ENCODE data around the gene SLC41A2. TPM values are rescaled to one million over a fixed set of nuclear protein-coding genes. Genes with fewer than 3 reads are reported as not detected.
A peak's percentile ranks its signal among the peaks of the same experiment; 100 is the strongest.

SLC41A2 gene
- total and polyA plus RNA-seq, 2 experiments from 2014 or later = 8.9 to 29.6 TPM

DNA sequence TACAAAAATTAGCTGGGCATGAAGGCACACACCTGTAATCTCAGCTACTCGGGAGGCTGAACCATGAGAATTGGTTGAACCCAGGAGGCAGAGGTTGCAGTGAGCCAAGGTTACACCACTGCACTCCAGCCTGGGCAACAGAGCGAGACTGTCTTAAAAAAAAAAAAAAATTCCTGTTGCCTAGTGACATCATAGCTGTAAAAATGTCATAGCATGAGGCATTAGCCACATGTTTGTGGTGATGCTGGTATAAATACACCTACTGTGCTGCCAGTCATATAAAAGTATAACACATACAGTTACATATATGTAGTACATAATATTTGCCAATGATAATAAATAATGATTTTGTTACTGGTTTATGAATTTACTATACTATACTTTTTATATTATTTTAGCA is 22.2 kb downstream of the SLC41A2 start:
- H4K20me1 ChIP-seq (ENCODE audit: insufficient read depth) = no peaks in the 10 kb centered on the region
- in situ Hi-C loops (cut with MboI) = no loop called here
- peaks cover 12% of the 10 kb centered on the region for H3K4me1 ChIP-seq (ENCODE audit: insufficient read depth)
- H3K9me2 ChIP-seq (ENCODE audit: insufficient read depth) = peaks cover 4% of the 10 kb centered on the region; the same call in 1 of the 2 replicates
- no peak for DNase-seq
- no peak overlapping the region for H2AFZ ChIP-seq
- H3K36me3 ChIP-seq (ENCODE audit: low read depth) = no peaks in the 10 kb centered on the region
- no peaks in the 10 kb centered on the region; the same call in 1 of the 2 replicates for H3K79me2 ChIP-seq (ENCODE audit: insufficient read depth)
- 98 to 100% methylated on average over 2 of the region's 2 CpGs for WGBS, 2 experiments (ENCODE audit: low coverage in 1 of 2, low lambda C conversion rate in 2 of 2, missing lambda C conversion rate in 2 of 2)
- TF ChIP-seq EZH2 (IDR thresholded peaks at IDR 0.05; ENCODE audit: insufficient read depth, poor library complexity, severe bottlenecking) (no peak), EZH2phosphoT487 (IDR thresholded peaks at IDR 0.05; ENCODE audit: insufficient read depth, low read depth) (no peak)
- H3K9ac ChIP-seq = no peak overlapping the region
- H3K4me3 ChIP-seq = no peak overlapping the region
- peaks cover 6% of the 10 kb centered on the region; the same call in 1 of the 2 replicates for H3F3A ChIP-seq (ENCODE audit: insufficient read depth)
- H3K9me3 ChIP-seq (ENCODE audit: low read depth) = no peaks in the 10 kb centered on the region
- no peak overlapping the region for H3K4me2 ChIP-seq (ENCODE audit: unreplicated experiment)
- no peak overlapping the region for H3K27ac ChIP-seq
- no peaks in the 10 kb centered on the region for H3K27me3 ChIP-seq (replicated peaks; ENCODE audit: insufficient read depth)

- Histone ChIP-seq H3K27me3 (replicated peaks; ENCODE audit: insufficient read depth) (no peaks in the 10 kb centered on the region), H3K9ac (no peak overlapping the region), H3K9me2 (ENCODE audit: insufficient read depth) (peaks cover 4% of the 10 kb centered on the region; the same call in 1 of the 2 replicates), H3K4me2 (ENCODE audit: unreplicated experiment) (no peak overlapping the region), H3F3A (ENCODE audit: insufficient read depth) (peaks cover 21% of the 10 kb centered on the region; the same call in 1 of the 2 replicates), H3K79me2 (ENCODE audit: insufficient read depth) (no peaks in the 10 kb centered on the region; the same call in 1 of the 2 replicates), H3K4me3 (no peak overlapping the region), H2AFZ (no peak overlapping the region), H3K27ac (no peak overlapping the region), H3K36me3 (ENCODE audit: low read depth) (no peaks in the 10 kb centered on the region), H3K4me1 (ENCODE audit: insufficient read depth) (peaks cover 30% of the 10 kb centered on the region), H3K9me3 (ENCODE audit: low read depth) (no peaks in the 10 kb centered on the region), H4K20me1 (ENCODE audit: insufficient read depth) (no peaks in the 10 kb centered on the region)
- DNase-seq = no peak
- no peak for TF ChIP-seq EZH2phosphoT487 (IDR thresholded peaks at IDR 0.05; ENCODE audit: insufficient read depth, low read depth)
- TF ChIP-seq EZH2 (IDR thresholded peaks at IDR 0.05; ENCODE audit: insufficient read depth, poor library complexity, severe bottlenecking) = no peak
- in situ Hi-C loops (cut with MboI) = no loop called here
- 83 to 84% methylated on average over 3 of the region's 3 CpGs for WGBS, 2 experiments (ENCODE audit: low coverage in 1 of 2, low lambda C conversion rate in 2 of 2, missing lambda C conversion rate in 2 of 2)
Observed at GRCh38 chr12:104933778-104934177, 24.3 kb downstream of the SLC41A2 start.

DNA sequence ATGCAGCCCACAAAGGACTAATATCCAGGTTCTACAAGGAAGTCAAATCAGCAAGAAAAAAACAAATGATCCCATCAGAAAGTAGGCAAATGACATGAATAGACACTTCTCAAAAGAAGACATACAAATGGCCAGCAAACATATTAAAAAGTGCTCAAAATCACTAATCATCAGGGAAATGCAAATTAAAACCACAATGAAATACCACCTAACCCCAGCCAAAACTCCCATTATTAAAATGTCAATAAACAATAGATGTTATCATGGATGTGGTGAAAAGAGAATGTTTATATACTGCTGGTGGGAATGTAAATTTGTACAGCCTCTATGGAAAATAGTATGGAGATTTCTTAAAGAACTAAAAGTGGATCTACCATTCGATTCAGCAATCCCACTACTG is 25.0 kb downstream of the SLC41A2 start:
- H3K9ac ChIP-seq = no peak overlapping the region
- H3K9me2 ChIP-seq (ENCODE audit: insufficient read depth) = peaks cover 4% of the 10 kb centered on the region; the same call in 1 of the 2 replicates
- no peak overlapping the region for H3K4me3 ChIP-seq
- no peak overlapping the region for H3K27ac ChIP-seq
- no peaks in the 10 kb centered on the region for H3K9me3 ChIP-seq (ENCODE audit: low read depth)
- H4K20me1 ChIP-seq (ENCODE audit: insufficient read depth) = no peaks in the 10 kb centered on the region
- H3K4me2 ChIP-seq (ENCODE audit: unreplicated experiment) = no peak overlapping the region
- in situ Hi-C loops (cut with MboI) = no loop called here
- no peaks in the 10 kb centered on the region for H3K36me3 ChIP-seq (ENCODE audit: low read depth)
- H3F3A ChIP-seq (ENCODE audit: insufficient read depth) = peaks cover 24% of the 10 kb centered on the region; the same call in 1 of the 2 replicates
- H3K27me3 ChIP-seq (replicated peaks; ENCODE audit: insufficient read depth) = no peaks in the 10 kb centered on the region
- TF ChIP-seq EZH2 (IDR thresholded peaks at IDR 0.05; ENCODE audit: insufficient read depth, poor library complexity, severe bottlenecking) = no peak
- TF ChIP-seq EZH2phosphoT487 (IDR thresholded peaks at IDR 0.05; ENCODE audit: insufficient read depth, low read depth) = no peak
- H2AFZ ChIP-seq = no peak overlapping the region
- DNase-seq = no peak
- WGBS, 2 experiments (ENCODE audit: low coverage in 1 of 2, low lambda C conversion rate in 2 of 2, missing lambda C conversion rate in 2 of 2) = 95 to 100% methylated on average over 1 of the region's 1 CpG
- H3K4me1 ChIP-seq (ENCODE audit: insufficient read depth) = peaks cover 30% of the 10 kb centered on the region
- H3K79me2 ChIP-seq (ENCODE audit: insufficient read depth) = no peaks in the 10 kb centered on the region; the same call in 1 of the 2 replicates

DNA sequence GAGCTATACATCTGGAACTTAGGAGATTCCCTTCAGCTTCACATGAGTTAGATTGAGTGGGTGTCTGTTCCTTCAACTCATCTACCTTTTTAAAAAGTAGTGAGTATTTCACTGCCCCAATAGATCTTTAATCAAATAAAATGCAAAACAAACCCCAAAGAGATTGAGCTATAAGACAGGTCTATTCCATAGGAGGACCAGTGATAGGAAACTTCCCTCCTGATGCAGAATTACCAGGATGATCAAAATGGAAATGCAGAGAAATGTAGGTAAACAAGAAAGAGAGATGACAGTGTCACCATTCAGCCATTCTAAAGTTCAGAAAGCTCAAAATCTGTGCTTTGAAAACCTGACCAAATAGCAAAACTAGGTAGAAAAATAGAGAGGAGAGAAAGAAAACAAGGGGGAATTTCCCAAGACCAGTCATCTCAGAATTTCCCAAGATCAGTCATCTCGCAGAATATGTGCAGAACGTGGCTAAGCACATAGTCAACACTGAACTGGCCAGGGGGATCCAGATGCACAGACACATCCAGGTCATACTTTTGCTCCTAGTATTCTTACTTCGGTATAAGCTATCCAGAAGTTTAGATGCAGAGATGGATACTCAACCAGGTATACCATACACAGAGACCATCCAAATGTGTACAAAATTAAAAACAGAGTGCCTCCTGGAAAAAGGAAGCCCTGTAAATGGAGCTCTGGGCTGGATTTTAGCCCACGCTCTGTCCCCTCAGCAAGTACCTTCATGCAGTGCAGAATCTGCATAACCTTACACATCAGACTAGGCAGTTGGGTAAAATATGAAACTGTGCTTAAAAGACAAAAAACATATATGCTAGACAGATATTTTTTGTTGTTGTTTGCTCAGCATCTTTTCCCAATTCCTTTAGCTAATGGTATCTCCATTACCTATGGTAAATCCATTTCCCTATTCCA is 27.4 kb downstream of the SLC41A2 start:
- Histone ChIP-seq H2AFZ (no peak overlapping the region), H3K27ac (peak overlapping the region; percentile 35), H3K4me2 (ENCODE audit: unreplicated experiment) (peak overlapping the region; percentile 64)

More for the DNA sequence above, 27.4 kb downstream of the SLC41A2 start:
- TF ChIP-seq EZH2 (IDR thresholded peaks at IDR 0.05; ENCODE audit: insufficient read depth, poor library complexity, severe bottlenecking) (no peak), EZH2phosphoT487 (IDR thresholded peaks at IDR 0.05; ENCODE audit: insufficient read depth, low read depth) (no peak)
- no peaks in the 10 kb centered on the region for H3K36me3 ChIP-seq (ENCODE audit: low read depth)
- in situ Hi-C loops (cut with MboI) = no loop called here
- peaks cover 35% of the 10 kb centered on the region for H3K4me1 ChIP-seq (ENCODE audit: insufficient read depth)
- 49 to 53% methylated on average over 4 of the region's 4 CpGs for WGBS, 2 experiments (ENCODE audit: low coverage in 1 of 2, low lambda C conversion rate in 2 of 2, missing lambda C conversion rate in 2 of 2)
- no peak overlapping the region for H3K9ac ChIP-seq
- peak; percentile 83 for DNase-seq
- H3K27me3 ChIP-seq (replicated peaks; ENCODE audit: insufficient read depth) = no peaks in the 10 kb centered on the region
- peaks cover 4% of the 10 kb centered on the region; the same call in 1 of the 2 replicates for H3K9me2 ChIP-seq (ENCODE audit: insufficient read depth)
- H3K4me3 ChIP-seq = no peak overlapping the region
- peaks cover 29% of the 10 kb centered on the region; the same call in 1 of the 2 replicates for H3F3A ChIP-seq (ENCODE audit: insufficient read depth)
- no peaks in the 10 kb centered on the region for H3K9me3 ChIP-seq (ENCODE audit: low read depth)
- no peaks in the 10 kb centered on the region for H3K79me2 ChIP-seq (ENCODE audit: insufficient read depth)
- H4K20me1 ChIP-seq (ENCODE audit: insufficient read depth) = no peaks in the 10 kb centered on the region

All from GM23248 (cell line).